Smooth muscle cell (in vitro differentiated cells): ENCODE measurements around the gene SELENOI. TPM values are rescaled to one million over a fixed set of nuclear protein-coding genes. Genes with fewer than 3 reads are reported as not detected.
"Not testable (repeated sequence)": the region's sequence is repeated elsewhere in the genome, so short reads cannot be mapped to it uniquely, and the experiment has no call there.

ENCODE experiments used
- DNase-seq: peaks from one replicate; lab custom pipeline; 2025; ENCODE audit not compliant: unreplicated experiment; lab: John Stamatoyannopoulos, UW
- H2AFZ ChIP-seq: fragments of 200-600 bp; sonication (generic); 2 replicates; pipeline ENCODE4 v1.6.0; 2016; ENCODE audit warnings: antibody characterized with exemption, low read depth, mild to moderate bottlenecking
- H3F3A ChIP-seq: fragments of 200-600 bp; sonication (generic); 2 replicates; pipeline ENCODE4 v1.6.0; 2017; ENCODE audit warnings: antibody characterized with exemption, low read depth
- H3K27ac ChIP-seq: fragments of 200-600 bp; sonication (generic); 2 replicates; pipeline ENCODE4 v1.5.1; 2016; ENCODE audit warnings: low read depth, mild to moderate bottlenecking
- H3K27me3 ChIP-seq: fragments of 200-600 bp; sonication (generic); 2 replicates; pipeline ENCODE4 v1.6.1; 2016; ENCODE audit warnings: low read depth, mild to moderate bottlenecking
- H3K36me3 ChIP-seq: fragments of 200-600 bp; sonication (generic); 2 replicates; pipeline ENCODE4 v1.5.1; 2016; ENCODE audit warnings: low read depth
- H3K4me1 ChIP-seq: fragments of 200-600 bp; sonication (generic); 2 replicates; pipeline ENCODE4 v1.5.1; 2016; ENCODE audit warnings: low read depth
- H3K4me2 ChIP-seq: fragments of 200-600 bp; sonication (generic); 2 replicates; pipeline ENCODE4 v1.6.0; 2016; ENCODE audit warnings: mild to moderate bottlenecking
- H3K4me3 ChIP-seq: fragments of 200-600 bp; sonication (generic); 2 replicates; pipeline ENCODE4 v1.5.1; 2016; ENCODE audit warnings: mild to moderate bottlenecking
- H3K79me2 ChIP-seq: fragments of 200-600 bp; sonication (generic); 2 replicates; pipeline ENCODE4 v1.6.0; 2016; ENCODE audit warnings: low read depth, mild to moderate bottlenecking
- H3K9ac ChIP-seq: fragments of 200-600 bp; sonication (generic); 2 replicates; pipeline ENCODE4 v1.6.0; 2016; ENCODE audit warnings: low read depth
- H3K9me3 ChIP-seq: fragments of 200-600 bp; sonication (generic); replicated peaks from 2 replicates; pipeline ENCODE4 v1.5.1; 2016; ENCODE audit warnings: low read depth
- H4K20me1 ChIP-seq: fragments of 200-600 bp; sonication (generic); 2 replicates; pipeline ENCODE4 v1.6.0; 2016; ENCODE audit warnings: low read depth
- CTCF ChIP-seq: fragments of 200-600 bp; sonication (generic); IDR thresholded peaks from 2 replicates; pipeline ENCODE4 v1.5.1; 2017; ENCODE audit warnings: borderline replicate concordance, mild to moderate bottlenecking, antibody characterized with exemption; ENCODE audit not compliant: insufficient read depth, poor library complexity, severe bottlenecking
- WGBS: methylation state at CpG from one replicate; pipeline ENCODE4 v1.1.7; 2016; ENCODE audit warnings: low lambda C conversion rate; 5-methylcytosine and 5-hydroxymethylcytosine counted together
- polyA plus RNA-seq: library from polyadenylated mRNA; unstranded; fragments of >200 nt; fragmentation: Nextera tagmentation; extraction: Ambion mirVana; gene quantifications from 2 replicates; pipeline ENCODE4 v1.2.1, GENCODE V29; 2016
- total RNA-seq: library from RNA; depleted of rRNA; stranded (reverse); fragments of >200 nt; gene quantifications from 2 replicates; pipeline ENCODE4 v1.2.3, GENCODE V29; 2014

Gene SELENOI
- total and polyA plus RNA-seq, 2 experiments from 2014 or later, result 3.3 to 26.3 TPM

GRCh38 chr2:26302846-26303245 lies 43.1 kb upstream of the SELENOI start:
- Histone ChIP-seq H3K4me3 (no peak overlapping the region), H3K9me3 (no peaks in the 10 kb centered on the region), H3F3A (peaks cover 3% of the 10 kb centered on the region), H4K20me1 (no peaks in the 10 kb centered on the region), H3K4me1 (peaks cover 35% of the 10 kb centered on the region), H3K9ac (no peak overlapping the region), H3K27me3 (no peaks in the 10 kb centered on the region), H3K36me3 (no peaks in the 10 kb centered on the region), H2AFZ (no peak overlapping the region), H3K4me2 (no peak overlapping the region), H3K27ac (no peak overlapping the region), H3K79me2 (no peaks in the 10 kb centered on the region)
- no peak for TF ChIP-seq CTCF
- no peak for DNase-seq
- 90% methylated on average over 6 of the region's 6 CpGs for WGBS

GRCh38 chr2:26305094-26305493 lies 40.8 kb upstream of the SELENOI start:
- H3K4me2 ChIP-seq, H3K9ac ChIP-seq, H3F3A ChIP-seq, H4K20me1 ChIP-seq, H3K4me3 ChIP-seq, H3K27ac ChIP-seq, H3K79me2 ChIP-seq, H3K9me3 ChIP-seq, H3K27me3 ChIP-seq, H2AFZ ChIP-seq, H3K36me3 ChIP-seq, DNase-seq: not testable (repeated sequence)
- peaks cover 14% of the 10 kb centered on the region for H3K4me1 ChIP-seq
- 82% methylated on average over 7 of the region's 7 CpGs for WGBS

- Histone ChIP-seq H2AFZ (no peak overlapping the region), H3K27me3 (no peaks in the 10 kb centered on the region), H3K79me2 (no peaks in the 10 kb centered on the region), H3K4me1 (peaks cover 10% of the 10 kb centered on the region), H3F3A (no peaks in the 10 kb centered on the region), H3K36me3 (no peaks in the 10 kb centered on the region), H3K4me3 (no peak overlapping the region), H3K9ac (no peak overlapping the region), H3K27ac (no peak overlapping the region), H3K9me3 (no peaks in the 10 kb centered on the region), H3K4me2 (no peak overlapping the region), H4K20me1 (no peaks in the 10 kb centered on the region)
- TF ChIP-seq CTCF, result no peak
- WGBS, result 72% methylated on average over 6 of the region's 6 CpGs
- DNase-seq, result no peak
Measured at GRCh38 chr2:26305540-26305939, 40.4 kb upstream of the SELENOI start.

- Histone ChIP-seq H3K9me3 (no peaks in the 10 kb centered on the region), H3K4me3 (no peak overlapping the region), H3K27ac (no peak overlapping the region), H3K36me3 (no peaks in the 10 kb centered on the region), H2AFZ (no peak overlapping the region), H4K20me1 (no peaks in the 10 kb centered on the region), H3K27me3 (no peaks in the 10 kb centered on the region), H3K4me1 (peaks cover 3% of the 10 kb centered on the region), H3K9ac (no peak overlapping the region), H3K4me2 (no peak overlapping the region), H3F3A (no peaks in the 10 kb centered on the region), H3K79me2 (no peaks in the 10 kb centered on the region)
- no peak for DNase-seq
- no peak for TF ChIP-seq CTCF
- WGBS, result 83% methylated on average over 10 of the region's 10 CpGs
Measured at GRCh38 chr2:26309921-26310320, 36.0 kb upstream of the SELENOI start.
